Measurements from ENCODE around the gene ARMC6. TPM values are rescaled to one million over a fixed set of nuclear protein-coding genes. Genes with fewer than 3 reads are reported as not detected.

The ARMC6 gene
- total RNA-seq, 4 donors from 2014 or later = 16.2 to 25.8 (median 20.4) TPM

GRCh38 chr19:18995804-18996241, 37.6 kb upstream of the ARMC6 start:
- intact Hi-C loops (cut with DNase I) = no loop called here
- TF ChIP-seq POLR2A (IDR thresholded peaks at IDR 0.05; ENCODE audit: low read depth) = no peak
- TF ChIP-seq, protein P1, sequence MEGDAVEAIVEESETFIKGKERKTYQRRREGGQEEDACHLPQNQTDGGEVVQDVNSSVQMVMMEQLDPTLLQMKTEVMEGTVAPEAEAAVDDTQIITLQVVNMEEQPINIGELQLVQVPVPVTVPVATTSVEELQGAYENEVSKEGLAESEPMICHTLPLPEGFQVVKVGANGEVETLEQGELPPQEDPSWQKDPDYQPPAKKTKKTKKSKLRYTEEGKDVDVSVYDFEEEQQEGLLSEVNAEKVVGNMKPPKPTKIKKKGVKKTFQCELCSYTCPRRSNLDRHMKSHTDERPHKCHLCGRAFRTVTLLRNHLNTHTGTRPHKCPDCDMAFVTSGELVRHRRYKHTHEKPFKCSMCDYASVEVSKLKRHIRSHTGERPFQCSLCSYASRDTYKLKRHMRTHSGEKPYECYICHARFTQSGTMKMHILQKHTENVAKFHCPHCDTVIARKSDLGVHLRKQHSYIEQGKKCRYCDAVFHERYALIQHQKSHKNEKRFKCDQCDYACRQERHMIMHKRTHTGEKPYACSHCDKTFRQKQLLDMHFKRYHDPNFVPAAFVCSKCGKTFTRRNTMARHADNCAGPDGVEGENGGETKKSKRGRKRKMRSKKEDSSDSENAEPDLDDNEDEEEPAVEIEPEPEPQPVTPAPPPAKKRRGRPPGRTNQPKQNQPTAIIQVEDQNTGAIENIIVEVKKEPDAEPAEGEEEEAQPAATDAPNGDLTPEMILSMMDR (IDR thresholded peaks at IDR 0.05) = peak in 2 of 3 experiments; percentile 13 to 29
- peak in 1 of 2 donors; percentile 32 for TF ChIP-seq POLR2AphosphoS5 (IDR thresholded peaks at IDR 0.05)
- Histone ChIP-seq H3K27ac (replicated peaks in 1 of 4) (no peak overlapping the region), H3K36me3 (peaks cover 31 to 94% (median 94%) of the 10 kb centered on the region in 4 donors), H3K9me3 (no peaks in the 10 kb centered on the region), H3K4me3 (no peak overlapping the region), H3K27me3 (no peaks in the 10 kb centered on the region), H3K4me1 (peaks cover 0 to 23% (median 15%) of the 10 kb centered on the region in 4 donors)
- 38% methylated on average over 5 of the region's 5 CpGs for WGBS
- no peak for DNase-seq (ENCODE audit: extremely low spot score)

DNA sequence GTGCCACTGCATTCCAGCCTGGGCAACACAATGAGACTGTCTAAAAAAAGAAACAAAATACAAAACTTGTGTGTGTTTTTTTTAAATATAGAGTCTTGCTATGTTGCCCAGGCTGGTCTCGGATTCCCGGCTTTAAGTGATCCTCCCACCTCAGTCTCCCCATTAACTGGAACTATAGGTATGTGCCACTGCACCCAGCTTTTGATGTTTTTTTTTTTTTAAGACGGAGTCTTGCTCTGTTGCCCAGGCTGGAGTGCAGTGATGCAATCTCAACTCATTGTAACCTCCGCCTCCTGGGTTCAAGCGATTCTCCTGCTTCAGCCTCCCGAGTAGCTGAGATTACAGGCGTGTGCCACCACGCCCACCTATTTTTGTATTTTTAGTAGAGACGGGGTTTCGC, 37.1 kb upstream of the ARMC6 start:
- TF ChIP-seq POLR2AphosphoS5 (IDR thresholded peaks at IDR 0.05) = no peak
- no peak for TF ChIP-seq POLR2A (IDR thresholded peaks at IDR 0.05; ENCODE audit: low read depth)
- no peak for TF ChIP-seq EP300 (IDR thresholded peaks at IDR 0.05)
- TF ChIP-seq, protein P1 (IDR thresholded peaks at IDR 0.05) = no peak
- Histone ChIP-seq H3K9me3 (no peaks in the 10 kb centered on the region), H3K4me3 (no peak overlapping the region), H3K27me3 (no peaks in the 10 kb centered on the region), H3K36me3 (peaks cover 34 to 94% (median 94%) of the 10 kb centered on the region in 4 donors), H3K4me1 (peaks cover 0 to 23% (median 15%) of the 10 kb centered on the region in 4 donors), H3K27ac (replicated peaks in 1 of 4) (no peak overlapping the region)
- 93% methylated on average over 10 of the region's 10 CpGs for WGBS
- intact Hi-C loops (cut with DNase I) = no loop called here
- DNase-seq (ENCODE audit: extremely low spot score) = no peak

- WGBS = 82% methylated on average over 6 of the region's 6 CpGs
- H3K36me3 ChIP-seq = peaks cover 39 to 96% (median 94%) of the 10 kb centered on the region in 4 donors
Observed at GRCh38 chr19:18996796-18997394, 36.5 kb upstream of the ARMC6 start.

GRCh38 chr19:18998276-18998675, 35.1 kb upstream of the ARMC6 start:
- TF ChIP-seq, protein P1 (IDR thresholded peaks at IDR 0.05) = no peak
- TF ChIP-seq EP300 (IDR thresholded peaks at IDR 0.05) = no peak
- TF ChIP-seq POLR2A (IDR thresholded peaks at IDR 0.05; ENCODE audit: low read depth) = no peak
- no peak for TF ChIP-seq POLR2AphosphoS5 (IDR thresholded peaks at IDR 0.05)
- DNase-seq (ENCODE audit: extremely low spot score) = no peak
- no peaks in the 10 kb centered on the region for H3K9me3 ChIP-seq
- no peak overlapping the region for H3K4me3 ChIP-seq
- no peaks in the 10 kb centered on the region for H3K27me3 ChIP-seq
- peaks cover 36 to 95% (median 93%) of the 10 kb centered on the region in 4 donors for H3K36me3 ChIP-seq
- 92% methylated on average over 8 of the region's 8 CpGs for WGBS
- no peak overlapping the region for H3K27ac ChIP-seq (replicated peaks in 1 of 4)
- intact Hi-C loops (cut with DNase I) = no loop called here
- peaks cover 0 to 23% (median 15%) of the 10 kb centered on the region in 4 donors for H3K4me1 ChIP-seq

More at GRCh38 chr19:18996796-18997394, 36.5 kb upstream of the ARMC6 start:
- H3K9me3 ChIP-seq = no peaks in the 10 kb centered on the region
- H3K4me1 ChIP-seq = peaks cover 0 to 23% (median 15%) of the 10 kb centered on the region in 4 donors
- intact Hi-C loops (cut with DNase I) = no loop called here
- no peak for TF ChIP-seq EP300 (IDR thresholded peaks at IDR 0.05)
- TF ChIP-seq, protein P1 (IDR thresholded peaks at IDR 0.05) = no peak
- TF ChIP-seq POLR2A (IDR thresholded peaks at IDR 0.05; ENCODE audit: low read depth) = no peak
- TF ChIP-seq POLR2AphosphoS5 (IDR thresholded peaks at IDR 0.05) = no peak
- H3K27me3 ChIP-seq = no peaks in the 10 kb centered on the region
- no peak overlapping the region for H3K27ac ChIP-seq (replicated peaks in 1 of 4)
- H3K4me3 ChIP-seq = no peak overlapping the region
- DNase-seq (ENCODE audit: extremely low spot score) = no peak
